Thyroid gland (tissue), 4 donors: ENCODE data around the gene AHSG. TPM values are rescaled to one million over a fixed set of nuclear protein-coding genes. Genes with fewer than 3 reads are reported as not detected.
A peak's percentile ranks its signal among the peaks of the same experiment; 100 is the strongest.

Experiments
- DNase-seq, 2 donors: peaks; one replicate each; pipeline ENCODE4 v3.0.0-alpha.2; 2019
- H3K27ac ChIP-seq, 3 donors: fragments of 200-600 bp; sonication (generic); 1 replicate in 2 of 3; 2 replicates in 1 of 3; pipeline ENCODE4 v1.5.1; 2016 to 2019; ENCODE audit warnings: mild to moderate bottlenecking in 1 of 3, moderate library complexity in 1 of 3
- H3K27me3 ChIP-seq: fragments of 200-600 bp; sonication (generic); one replicate; pipeline ENCODE4 v1.5.1; 2019
- H3K36me3 ChIP-seq, 2 donors: fragments of 200-600 bp; sonication (generic); one replicate each; pipeline ENCODE4 v1.5.1; 2016 to 2019
- H3K4me1 ChIP-seq, 2 donors: fragments of 200-600 bp; sonication (generic); one replicate each; pipeline ENCODE4 v1.5.1; 2017 to 2019
- H3K4me3 ChIP-seq, 3 donors: fragments of 200-600 bp; sonication (generic); replicated peaks in 1 of 3; 1 replicate in 2 of 3; 2 replicates in 1 of 3; pipeline ENCODE4 v1.5.1; 2016; ENCODE audit warnings: mild to moderate bottlenecking in 1 of 3
- H3K9me3 ChIP-seq: fragments of 200-600 bp; sonication (generic); one replicate; pipeline ENCODE4 v1.5.1; 2017
- CTCF ChIP-seq, 6 experiments: fragments of 200-600 bp in 3 of 6; fragments of 450-650 bp in 3 of 6; sonication (generic) in 3 of 6; IDR thresholded peaks; one replicate each; pipeline ENCODE4 v1.5.1; 2016 to 2019; ENCODE audit warnings: antibody characterized with exemption in 6 of 6, mild to moderate bottlenecking in 2 of 6, inconsistent platforms in 1 of 6, moderate library complexity in 1 of 6
- POLR2A ChIP-seq, 2 donors: fragments of 450-650 bp; IDR thresholded peaks; one replicate each; pipeline ENCODE4 v1.6.1; 2017; ENCODE audit warnings: antibody characterized with exemption in 2 of 2, mild to moderate bottlenecking in 2 of 2, moderate library complexity in 1 of 2
- WGBS, 2 donors: methylation state at CpG; one replicate each; pipeline ENCODE4 v1.1.5; 2017; 5-methylcytosine and 5-hydroxymethylcytosine counted together
- intact Hi-C: fragments of 100-400 bp; cut with DNase I; formaldehyde crosslinking; loops from one replicate; pipeline ENCODE4 v1.15.1; 2023
- total RNA-seq, 4 donors: library from RNA; depleted of rRNA; stranded (reverse); fragments of >200 nt; gene quantifications; one replicate each; pipeline ENCODE4 v1.2.3, GENCODE V29; 2016

AHSG gene
- total RNA-seq, 4 donors from 2014 or later, result not detected

- Histone ChIP-seq H3K27me3 (no peaks in the 10 kb centered on the region), H3K4me3 (no peak overlapping the region)
Observed at GRCh38 chr3:186614266-186614596, 1.4 kb downstream of the AHSG start.

GRCh38 chr3:186614597-186615483, 2.0 kb downstream of the AHSG start:
- Histone ChIP-seq H3K36me3 (no peaks in the 10 kb centered on the region), H3K9me3 (no peaks in the 10 kb centered on the region), H3K4me1 (peaks cover 3 to 9% of the 10 kb centered on the region in 2 donors), H3K27me3 (no peaks in the 10 kb centered on the region), H3K27ac (no peak overlapping the region), H3K4me3 (no peak overlapping the region)
- peak; percentile 81 to 95 (median 88) for TF ChIP-seq CTCF (IDR thresholded peaks at IDR 0.05)
- TF ChIP-seq POLR2A (IDR thresholded peaks at IDR 0.05), result no peak
- peak; percentile 70 to 76 for DNase-seq
- 35 to 40% methylated on average over 16 of the region's 16 CpGs for WGBS, 2 donors
- intact Hi-C loops, result loop anchor here (5.0 to 10.0 kb wide), 2 partner anchors 140 to 207 kb away; no protein-coding TSS in a partner anchor

More at GRCh38 chr3:186614266-186614596, 1.4 kb downstream of the AHSG start:
- H3K9me3 ChIP-seq, result no peaks in the 10 kb centered on the region
- no peak for TF ChIP-seq CTCF (IDR thresholded peaks at IDR 0.05)
- TF ChIP-seq POLR2A (IDR thresholded peaks at IDR 0.05), result no peak
- H3K36me3 ChIP-seq, result no peaks in the 10 kb centered on the region
- 64 to 71% methylated on average over 6 of the region's 6 CpGs for WGBS, 2 donors
- DNase-seq, result no peak
- no peak overlapping the region for H3K27ac ChIP-seq
- H3K4me1 ChIP-seq, result peaks cover 3 to 9% of the 10 kb centered on the region in 2 donors
- intact Hi-C loops, result loop anchor here (10.0 kb wide), 1 partner anchor 141 kb away; no protein-coding TSS in a partner anchor

- no peak for DNase-seq
- 86 to 89% methylated on average over 8 of the region's 8 CpGs for WGBS, 2 donors
- no peaks in the 10 kb centered on the region for H3K36me3 ChIP-seq
- H3K27ac ChIP-seq, result no peak overlapping the region
- no peak for TF ChIP-seq CTCF (IDR thresholded peaks at IDR 0.05)
- TF ChIP-seq POLR2A (IDR thresholded peaks at IDR 0.05), result no peak
- peaks cover 3 to 9% of the 10 kb centered on the region in 2 donors for H3K4me1 ChIP-seq
- no peaks in the 10 kb centered on the region for H3K27me3 ChIP-seq
- H3K9me3 ChIP-seq, result no peaks in the 10 kb centered on the region
- intact Hi-C loops, result loop anchor here (5.0 to 10.0 kb wide), 2 partner anchors 139 to 206 kb away; no protein-coding TSS in a partner anchor
- no peak overlapping the region for H3K4me3 ChIP-seq
Observed at GRCh38 chr3:186616299-186616617, 3.4 kb downstream of the AHSG start.

- no peak overlapping the region for H3K4me3 ChIP-seq
- peak; percentile 87 to 90 for DNase-seq
- H3K27ac ChIP-seq, result no peak overlapping the region
Observed at GRCh38 chr3:186617036-186617946, 4.4 kb downstream of the AHSG start.

More at GRCh38 chr3:186617036-186617946, 4.4 kb downstream of the AHSG start:
- no peaks in the 10 kb centered on the region for H3K27me3 ChIP-seq
- no peaks in the 10 kb centered on the region for H3K9me3 ChIP-seq
- peaks cover 3 to 9% of the 10 kb centered on the region in 2 donors for H3K4me1 ChIP-seq
- intact Hi-C loops, result loop anchor here (5.0 to 10.0 kb wide), 2 partner anchors 138 to 205 kb away; no protein-coding TSS in a partner anchor
- no peak for TF ChIP-seq POLR2A (IDR thresholded peaks at IDR 0.05)
- peak; percentile 55 to 89 (median 72) for TF ChIP-seq CTCF (IDR thresholded peaks at IDR 0.05)
- WGBS, 2 donors, result 20 to 25% methylated on average over 29 to 30 of the region's 31 CpGs
- no peaks in the 10 kb centered on the region for H3K36me3 ChIP-seq
